Thymus (tissue), 11 donors: Measurements from ENCODE around the gene STAC2. TPM values are rescaled to one million over a fixed set of nuclear protein-coding genes. Genes with fewer than 3 reads are reported as not detected.
A peak's percentile ranks its signal among the peaks of the same experiment; 100 is the strongest.

Experiments used
- DNase-seq, 9 donors: peaks; one replicate each; pipeline ENCODE4 v3.0.0-alpha.2; 2013; ENCODE audit warnings: low spot score in 9 of 9, low read depth in 6 of 9, missing footprints in 1 of 9
- H3K27ac ChIP-seq, 2 donors: one replicate each; pipeline ENCODE4 v1.5.1; 2013; ENCODE audit warnings: control low read depth in 1 of 2, low read depth in 1 of 2, low read length in 1 of 2, mild to moderate bottlenecking in 1 of 2, moderate library complexity in 1 of 2
- H3K27me3 ChIP-seq, 2 donors: one replicate each; pipeline ENCODE4 v1.5.1; 2013; ENCODE audit warnings: low read length in 1 of 2; ENCODE audit not compliant: control insufficient read depth in 2 of 2, insufficient read depth in 1 of 2
- H3K36me3 ChIP-seq, 2 donors: one replicate each; pipeline ENCODE4 v1.5.1; 2013; ENCODE audit warnings: low read length in 1 of 2, mild to moderate bottlenecking in 1 of 2, moderate library complexity in 1 of 2; ENCODE audit not compliant: control insufficient read depth in 2 of 2, insufficient read depth in 2 of 2
- H3K4me1 ChIP-seq, 2 donors: one replicate each; pipeline ENCODE4 v1.5.1; 2013; ENCODE audit warnings: low read length in 2 of 2; ENCODE audit not compliant: control insufficient read depth in 2 of 2, insufficient read depth in 2 of 2
- H3K4me3 ChIP-seq, 2 donors: one replicate each; pipeline ENCODE4 v1.5.1; 2013; ENCODE audit warnings: low read length in 2 of 2, control low read depth in 1 of 2, mild to moderate bottlenecking in 1 of 2
- H3K9me3 ChIP-seq, 2 donors: one replicate each; pipeline ENCODE4 v1.5.1; 2013; ENCODE audit warnings: low read length in 1 of 2, mild to moderate bottlenecking in 1 of 2; ENCODE audit not compliant: control insufficient read depth in 2 of 2, insufficient read depth in 1 of 2
- WGBS: extraction: QIAGEN DNeasy Blood & Tissue Kit; methylation state at CpG from one replicate; pipeline ENCODE4 v1.1.7; 2013; 5-methylcytosine and 5-hydroxymethylcytosine counted together
- polyA plus RNA-seq: library from polyadenylated mRNA; stranded (reverse); fragments of 200-250 nt; gene quantifications from one replicate; pipeline ENCODE4 v1.2.3, GENCODE V29; 2013
- total RNA-seq: library from RNA; stranded (reverse); fragments of 120-200 nt; gene quantifications from one replicate; pipeline ENCODE4 v1.2.4, GENCODE V29; 2013
- donor health status: healthy.

Gene STAC2
- total and polyA plus RNA-seq, 2 donors: under 0.01 to 1.6 TPM

- peaks cover 2% of the 10 kb centered on the region in 2 donors for H3K9me3 ChIP-seq
- H3K4me1 ChIP-seq: peaks cover 6 to 11% of the 10 kb centered on the region in 2 donors
- peaks cover 53 to 89% of the 10 kb centered on the region in 2 donors for H3K27me3 ChIP-seq
- no peaks in the 10 kb centered on the region for H3K36me3 ChIP-seq
- peak overlapping the region in 1 of 2 donors; percentile 47 for H3K4me3 ChIP-seq
- WGBS: 18% methylated on average over 24 of the region's 24 CpGs
- DNase-seq: peak in 4 of 9 donors; percentile 42 to 68 (median 56)
- H3K27ac ChIP-seq: no peak overlapping the region
Measured at GRCh38 chr17:39225959-39226683, 376 bp upstream of the STAC2 start.

- peaks cover 53 to 86% of the 10 kb centered on the region in 2 donors for H3K27me3 ChIP-seq
- no peak overlapping the region for H3K27ac ChIP-seq
- H3K9me3 ChIP-seq: peaks cover 2% of the 10 kb centered on the region in 2 donors
- WGBS: 3% methylated on average over 68 of the region's 68 CpGs
- no peak for DNase-seq
- peak overlapping the region in 1 of 2 donors; percentile 47 for H3K4me3 ChIP-seq
- H3K4me1 ChIP-seq: peaks cover 6 to 11% of the 10 kb centered on the region in 2 donors
- H3K36me3 ChIP-seq: no peaks in the 10 kb centered on the region
Measured at GRCh38 chr17:39224778-39225307, 902 bp downstream of the STAC2 start.

DNA sequence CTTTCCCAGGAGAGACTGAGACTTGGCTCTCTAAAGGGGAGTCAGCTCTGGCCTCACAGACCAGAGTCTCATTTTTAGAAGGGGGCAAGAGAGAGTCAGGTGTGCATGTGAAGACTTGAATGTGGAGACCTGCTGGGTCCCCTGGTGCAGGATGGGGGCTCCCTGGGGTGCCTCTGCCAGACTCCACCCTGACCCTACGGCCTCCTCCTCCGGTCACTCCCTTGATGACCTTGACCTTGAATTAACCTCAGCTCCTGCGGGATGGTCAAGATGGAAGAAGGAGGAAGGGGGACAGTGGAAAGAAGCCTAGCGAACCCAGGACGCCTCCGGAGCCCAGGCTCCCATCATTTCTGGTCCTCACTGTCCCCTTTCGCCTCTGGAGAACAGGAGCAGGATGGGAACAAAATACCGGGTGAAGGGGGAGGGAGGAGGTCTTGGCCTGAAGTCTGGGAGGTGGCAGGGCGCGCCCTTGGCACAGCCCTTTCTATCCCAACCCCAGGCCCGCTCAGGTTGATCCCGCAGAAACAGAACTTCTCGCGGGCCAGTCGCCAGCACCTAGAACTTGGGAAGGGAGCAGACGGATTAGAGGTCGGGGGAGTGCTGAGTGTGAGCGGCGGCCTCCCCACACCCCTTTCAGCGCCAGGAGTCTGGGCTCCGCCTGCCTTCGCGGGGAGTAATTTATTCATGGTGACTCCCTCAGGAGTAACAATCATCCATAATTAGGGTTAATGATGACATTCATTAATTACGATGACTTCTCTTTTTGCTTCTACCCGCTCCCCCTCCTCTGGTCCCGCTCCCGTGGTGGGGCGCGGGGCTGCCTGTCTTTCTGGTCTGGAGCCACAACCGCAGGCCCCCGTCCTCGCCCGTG lies 1.6 kb downstream of the STAC2 start:
- Histone ChIP-seq H3K27me3 (peaks cover 53 to 88% of the 10 kb centered on the region in 2 donors), H3K36me3 (no peaks in the 10 kb centered on the region), H3K27ac (no peak overlapping the region), H3K4me3 (no peak overlapping the region), H3K4me1 (peaks cover 6 to 11% of the 10 kb centered on the region in 2 donors), H3K9me3 (peaks cover 0 to 2% of the 10 kb centered on the region in 2 donors)
- no peak for DNase-seq
- 45% methylated on average over 33 of the region's 33 CpGs for WGBS

DNA sequence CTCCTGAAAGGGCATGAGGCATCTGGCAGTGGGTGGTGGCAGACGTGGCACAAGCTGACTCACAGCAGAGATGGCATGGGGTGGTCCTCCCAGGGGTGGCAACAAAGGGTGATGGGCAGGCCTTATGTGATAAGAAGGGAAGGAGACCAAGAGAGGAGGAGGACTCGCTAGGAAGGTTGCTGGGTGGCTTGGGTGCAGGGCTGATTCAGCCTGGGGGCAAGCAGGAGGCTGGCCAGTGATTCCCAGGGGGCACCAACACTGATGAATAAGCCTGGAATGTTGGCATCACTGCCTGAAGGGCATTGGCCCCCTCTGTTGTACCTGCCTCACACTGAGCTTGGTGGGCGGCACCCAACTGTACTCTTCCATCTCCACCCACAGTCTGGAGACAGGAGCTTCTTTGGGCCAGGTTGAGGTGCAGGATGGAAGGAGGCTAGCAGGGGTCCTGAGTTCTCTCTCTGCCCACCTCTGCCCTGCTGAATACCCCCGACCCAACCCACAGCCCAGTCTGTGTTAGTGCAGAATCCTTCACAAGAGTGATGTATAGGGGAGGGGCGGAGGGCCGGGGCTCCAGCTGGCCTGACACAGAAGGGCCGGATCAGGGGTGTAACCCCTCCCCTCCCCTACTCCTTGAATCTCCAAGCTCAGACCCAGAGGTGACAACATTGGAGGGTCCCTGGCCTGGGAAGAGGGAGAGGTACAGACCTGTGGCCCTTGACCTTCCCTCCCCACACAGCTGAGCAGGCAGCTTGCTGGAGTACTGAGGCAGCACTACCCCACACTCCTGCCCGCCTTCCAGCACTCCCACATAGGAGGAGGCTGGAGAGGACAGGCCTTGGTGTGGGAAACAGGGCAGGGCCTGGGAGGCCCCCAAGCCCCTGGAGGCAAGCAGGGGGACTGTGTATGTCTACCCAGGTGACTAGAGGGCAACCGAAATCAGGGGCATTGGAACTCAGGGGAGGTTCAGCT lies 2.6 kb downstream of the STAC2 start:
- 81% methylated on average over 9 of the region's 9 CpGs for WGBS
- Histone ChIP-seq H3K4me3 (no peak overlapping the region), H3K27ac (no peak overlapping the region), H3K4me1 (peaks cover 6 to 13% of the 10 kb centered on the region in 2 donors), H3K27me3 (peaks cover 53 to 90% of the 10 kb centered on the region in 2 donors), H3K9me3 (peaks cover 0 to 2% of the 10 kb centered on the region in 2 donors), H3K36me3 (no peaks in the 10 kb centered on the region)
- DNase-seq: no peak

DNA sequence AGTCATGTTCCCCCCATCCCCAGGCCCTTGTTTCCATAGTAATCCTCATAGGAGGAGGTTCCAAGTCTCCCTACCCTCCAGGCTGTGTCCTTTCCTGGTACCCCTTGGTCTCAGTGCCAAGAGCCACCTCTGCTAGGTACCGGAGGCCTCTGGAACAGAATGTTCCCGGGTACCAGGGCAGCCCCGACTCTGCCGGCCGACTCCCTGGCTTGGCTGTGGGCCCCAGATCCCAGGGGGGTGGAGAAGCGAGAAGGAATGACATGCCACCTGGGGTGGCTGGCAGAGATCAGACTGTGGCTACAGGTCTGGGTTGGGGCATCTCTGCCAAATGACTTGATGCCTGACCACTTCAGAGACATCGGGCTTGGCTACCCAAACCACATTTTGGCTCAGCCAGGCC lies 3.6 kb downstream of the STAC2 start:
- DNase-seq: no peak
- no peaks in the 10 kb centered on the region for H3K36me3 ChIP-seq
- H3K4me3 ChIP-seq: no peak overlapping the region
- WGBS: 94% methylated on average over 7 of the region's 7 CpGs
- H3K4me1 ChIP-seq: peaks cover 6 to 14% of the 10 kb centered on the region in 2 donors
- no peak overlapping the region for H3K27ac ChIP-seq
- H3K9me3 ChIP-seq: peaks cover 0 to 2% of the 10 kb centered on the region in 2 donors
- H3K27me3 ChIP-seq: peaks cover 47 to 90% of the 10 kb centered on the region in 2 donors

DNA sequence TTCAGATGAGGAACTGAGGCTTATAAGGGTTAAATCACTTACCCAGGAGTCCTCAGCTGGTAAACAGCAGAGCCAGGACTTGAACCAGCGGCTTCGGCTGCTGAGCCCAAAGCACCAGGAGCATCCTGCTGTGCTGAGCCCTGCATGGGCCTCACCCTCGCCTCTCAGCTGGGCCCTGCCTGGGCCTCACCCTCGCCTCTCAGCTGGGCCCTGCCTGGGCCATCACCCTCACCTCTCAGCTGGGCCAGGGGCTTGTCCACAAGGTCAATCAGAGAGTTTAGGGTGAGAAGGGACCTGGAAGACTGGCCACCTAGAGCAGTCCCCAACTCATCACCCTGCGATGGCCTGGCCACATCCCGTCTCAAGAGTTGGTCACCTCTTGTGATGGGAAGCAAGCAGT lies 4.2 kb downstream of the STAC2 start:
- Histone ChIP-seq H3K9me3 (peaks cover 0 to 2% of the 10 kb centered on the region in 2 donors), H3K4me1 (peaks cover 6 to 14% of the 10 kb centered on the region in 2 donors), H3K27ac (no peak overlapping the region), H3K4me3 (no peak overlapping the region), H3K27me3 (peaks cover 43 to 90% of the 10 kb centered on the region in 2 donors), H3K36me3 (no peaks in the 10 kb centered on the region)
- 98% methylated on average over 6 of the region's 6 CpGs for WGBS
- DNase-seq: no peak

GRCh38 chr17:39219647-39220154 lies 6.0 kb downstream of the STAC2 start:
- Histone ChIP-seq H3K4me1 (peaks cover 0 to 4% of the 10 kb centered on the region in 2 donors), H3K27me3 (peaks cover 24 to 87% of the 10 kb centered on the region in 2 donors), H3K4me3 (no peak overlapping the region), H3K27ac (no peak overlapping the region), H3K9me3 (peaks cover 0 to 2% of the 10 kb centered on the region in 2 donors), H3K36me3 (no peaks in the 10 kb centered on the region)
- no peak for DNase-seq
- 86% methylated on average over 8 of the region's 8 CpGs for WGBS

DNA sequence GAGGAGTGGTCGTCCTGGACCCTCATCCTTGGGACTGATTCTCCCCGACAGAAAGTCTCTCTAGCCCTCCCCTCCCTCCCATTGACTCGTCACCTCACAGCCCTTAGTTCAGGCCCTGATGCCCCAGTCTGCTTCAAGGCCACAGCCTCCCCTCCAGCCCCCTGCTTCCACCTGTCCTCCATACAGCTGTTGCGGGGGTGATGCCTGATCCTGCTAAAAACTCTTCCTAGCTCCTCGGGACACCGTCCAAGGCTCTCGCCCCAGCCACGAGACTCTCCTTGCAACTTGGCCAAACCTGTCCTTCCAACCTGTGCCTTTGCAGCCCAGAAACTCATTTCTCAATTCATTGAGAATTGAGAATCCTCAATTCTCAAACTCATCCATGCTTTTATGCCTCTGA lies 6.8 kb downstream of the STAC2 start:
- Histone ChIP-seq H3K9me3 (peaks cover 0 to 2% of the 10 kb centered on the region in 2 donors), H3K4me1 (peaks cover 0 to 4% of the 10 kb centered on the region in 2 donors), H3K27ac (no peak overlapping the region), H3K36me3 (no peaks in the 10 kb centered on the region), H3K27me3 (peaks cover 16 to 87% of the 10 kb centered on the region in 2 donors), H3K4me3 (no peak overlapping the region)
- DNase-seq: no peak
- 91% methylated on average over 8 of the region's 8 CpGs for WGBS
